Hematopoietic multipotent progenitor cell treated with erythropoietin and hydrocortisone succinate and interleukin-3 and kit ligand, for 15 days (in vitro differentiated cells): ENCODE measurements around the gene FBXL17.
"Not testable (repeated sequence)": the region's sequence is repeated elsewhere in the genome, so short reads cannot be mapped to it uniquely, and the experiment has no call there.

Source experiments
- DNase-seq: peaks from one replicate; pipeline ENCODE4 v3.0.0-alpha.2; 2015; ENCODE audit warnings: low spot score

Gene FBXL17

DNA sequence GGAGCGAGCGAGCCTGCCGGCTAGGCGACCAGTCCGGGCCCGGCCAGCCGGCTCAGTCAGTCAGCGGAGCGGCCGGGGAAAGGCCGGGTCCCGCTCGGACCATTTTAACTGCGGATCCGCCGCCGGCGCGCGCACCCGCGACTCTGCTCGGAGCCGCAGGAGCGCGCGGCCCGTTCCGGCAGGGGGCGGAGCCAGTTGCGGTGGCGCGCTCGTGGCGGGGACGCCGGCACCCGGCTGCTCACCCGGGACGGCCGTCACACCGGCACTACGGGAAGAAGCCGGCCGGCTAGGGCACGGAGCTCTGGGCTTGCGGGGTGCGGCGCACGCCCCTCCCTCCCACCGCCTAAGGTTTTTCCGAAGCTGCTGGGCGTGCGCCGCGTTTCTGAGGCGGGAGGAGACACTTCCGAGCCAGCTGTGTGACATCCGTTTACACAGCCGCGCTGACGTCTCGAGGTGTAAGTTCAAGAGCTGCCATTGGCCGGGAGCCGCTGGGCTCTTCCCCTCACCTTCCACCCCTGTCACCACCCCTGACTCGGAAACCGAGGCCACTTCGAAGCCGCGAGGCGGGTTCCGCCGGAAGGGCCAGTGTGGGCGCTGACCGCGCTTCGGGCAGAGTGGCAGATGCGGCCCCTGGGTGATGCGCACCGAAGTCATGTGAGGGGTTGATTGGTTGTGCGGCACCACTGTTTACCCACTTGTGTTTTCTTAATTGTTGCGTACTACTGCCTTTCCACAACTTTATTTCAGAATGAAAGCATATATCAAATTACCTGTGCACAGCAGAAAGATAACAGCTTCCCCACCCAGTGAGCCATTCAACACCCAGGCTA lies at the start of gene FBXL17:
Gene FBXL17, minus strand, starts transcription at position 145 of the 830 bp plus-strand sequence.
- DNase-seq, result peak; percentile 83

- DNase-seq, result no peak
These were observed 49.2 kb upstream of the FBXL17 start for GRCh38 chr5:108430931-108431608.

- no peak for DNase-seq
These were observed 39.8 kb upstream of the FBXL17 start for GRCh38 chr5:108421713-108422112.

DNA sequence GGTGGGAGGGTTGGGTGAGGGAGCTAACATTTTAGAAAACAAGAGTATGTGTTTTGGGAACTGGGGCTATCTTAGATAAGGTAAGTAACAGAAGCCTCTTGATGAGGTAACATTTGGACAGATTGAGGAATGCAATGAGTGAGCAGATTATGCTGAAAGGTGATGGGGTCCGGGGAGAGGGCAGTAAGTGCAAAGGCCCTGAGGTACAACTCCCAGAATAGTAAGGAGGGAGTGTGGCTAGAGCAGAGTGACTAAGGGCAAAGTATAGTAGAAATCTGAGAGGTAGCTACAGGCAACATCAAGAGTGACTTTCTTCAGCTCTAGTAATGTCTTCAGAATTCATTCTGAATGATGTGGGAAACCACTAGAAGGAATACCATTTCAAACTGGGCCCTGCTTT lies 38.9 kb upstream of the FBXL17 start:
- no peak for DNase-seq

DNA sequence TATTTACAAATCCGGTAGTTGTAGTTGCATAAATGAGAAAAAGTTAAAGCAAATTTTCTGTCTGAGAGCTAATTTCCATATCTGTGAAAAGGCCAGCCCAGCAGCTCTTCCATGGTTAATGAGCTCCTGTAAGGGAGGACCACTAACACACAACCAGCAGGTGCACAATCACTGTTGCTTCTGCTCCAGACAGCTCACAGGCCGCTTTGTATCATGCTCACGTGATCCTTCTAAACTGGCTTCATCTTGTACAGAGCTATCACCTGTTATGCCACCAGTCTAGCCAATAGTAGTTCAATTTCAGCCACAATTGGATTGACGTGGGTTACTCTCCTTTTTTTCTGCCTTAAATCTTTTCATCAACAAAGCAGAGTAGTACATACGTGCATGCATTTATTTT lies 38.3 kb upstream of the FBXL17 start:
- DNase-seq, result no peak

DNA sequence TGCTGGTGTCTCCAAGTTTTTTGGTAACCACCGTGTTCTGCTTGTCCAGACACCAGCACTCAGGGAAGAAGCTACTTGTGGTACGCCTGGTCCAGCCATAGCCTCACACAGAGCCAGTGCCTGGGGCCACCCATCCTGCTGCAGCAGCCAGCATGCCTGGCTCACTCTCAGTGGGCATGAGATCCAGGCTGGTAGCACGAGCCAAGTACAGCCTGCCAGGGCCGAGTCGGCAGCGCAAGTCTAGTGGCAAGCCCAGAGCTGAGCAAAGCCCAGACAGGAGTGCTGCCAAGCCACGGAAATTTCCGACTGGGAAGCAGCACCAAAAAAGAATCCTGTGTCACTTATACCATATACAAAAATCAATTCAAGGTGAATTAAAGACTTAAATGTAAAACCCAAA lies 36.3 kb upstream of the FBXL17 start:
- no peak for DNase-seq

DNA sequence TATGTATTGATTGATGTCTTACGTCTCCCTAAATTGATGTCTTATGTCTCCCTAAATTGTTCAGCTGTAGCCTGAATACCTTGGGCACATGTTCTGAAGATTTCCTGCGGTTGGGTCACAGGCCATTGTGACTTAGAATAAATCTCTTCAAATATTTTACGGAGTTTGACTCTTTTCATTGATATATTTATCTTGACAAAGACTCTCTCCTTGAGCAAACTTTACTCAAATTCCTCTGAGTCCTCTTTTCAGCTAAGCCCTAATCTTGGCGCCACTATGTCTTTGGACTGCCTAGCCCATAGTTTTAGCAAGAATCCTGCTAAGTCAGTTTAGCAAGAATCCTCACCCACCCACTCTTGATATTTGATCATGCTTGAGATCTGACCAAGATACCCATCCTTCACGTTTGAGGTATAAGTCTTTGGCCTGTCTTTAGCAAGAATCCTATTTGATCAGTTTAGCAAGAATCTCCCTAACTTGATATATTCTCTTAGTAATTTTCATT lies 35.3 kb upstream of the FBXL17 start:
- DNase-seq, result no peak

DNA sequence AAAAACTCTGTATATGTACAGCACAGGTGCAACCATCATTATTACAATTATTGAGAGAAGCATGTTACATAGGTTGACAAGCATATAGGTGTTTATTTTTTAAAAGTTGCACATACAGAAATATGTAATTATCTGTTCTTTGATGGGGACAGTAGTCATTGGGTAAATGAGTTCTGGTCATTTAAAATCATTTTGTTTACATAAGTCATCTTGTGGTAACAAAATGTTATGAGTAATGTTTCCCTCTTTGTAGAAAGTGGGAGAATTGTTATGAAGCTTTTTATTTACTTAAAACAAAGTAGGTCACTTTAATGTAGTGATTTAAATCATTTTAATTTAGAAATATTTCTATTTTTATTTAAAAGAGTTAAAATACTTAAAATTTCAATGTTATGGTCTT lies 33.8 kb upstream of the FBXL17 start:
- DNase-seq, result no peak

- DNase-seq, result no peak
These were observed 27.9 kb upstream of the FBXL17 start for GRCh38 chr5:108409786-108410185.

DNA sequence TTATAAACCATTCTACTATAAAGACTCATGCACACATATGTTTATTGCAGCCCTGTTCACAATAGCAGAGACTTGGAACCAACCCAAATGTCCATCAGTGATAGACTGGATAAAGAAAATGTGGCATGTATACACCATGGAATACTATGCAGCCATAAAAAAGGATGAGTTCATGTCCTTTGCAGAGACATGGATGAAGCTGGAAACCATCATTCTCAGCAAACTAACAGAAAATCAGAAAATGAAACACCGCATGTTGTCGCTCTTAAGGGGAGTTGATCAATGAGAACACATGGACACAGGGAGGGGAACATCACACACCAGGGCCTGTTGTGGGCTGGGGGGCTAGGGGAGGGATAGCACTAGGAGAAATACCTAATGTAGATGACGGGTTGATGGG lies 23.3 kb upstream of the FBXL17 start:
- not testable (repeated sequence) for DNase-seq

DNA sequence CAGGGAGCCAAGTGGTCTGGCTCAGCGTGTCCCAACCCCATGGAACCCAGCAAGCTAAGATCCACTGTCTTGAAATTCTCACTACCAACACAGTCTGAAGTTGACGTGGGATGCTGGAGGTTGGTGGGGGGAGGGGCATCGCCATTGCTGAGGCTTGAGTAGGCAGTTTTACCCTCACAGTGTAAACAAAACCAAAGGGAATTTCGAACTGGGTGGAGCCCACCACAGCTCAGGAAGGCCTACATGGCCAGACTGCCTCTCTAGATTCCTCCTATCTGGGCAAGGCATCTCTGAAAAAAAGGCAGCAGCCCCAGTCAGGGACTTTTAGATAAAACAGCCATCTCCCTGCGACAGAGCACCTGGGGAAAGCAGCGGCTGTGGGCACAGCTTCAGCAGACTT lies 17.1 kb upstream of the FBXL17 start:
- DNase-seq, result no peak

GRCh38 chr5:108396837-108397236 lies 14.9 kb upstream of the FBXL17 start:
- not testable (repeated sequence) for DNase-seq

DNA sequence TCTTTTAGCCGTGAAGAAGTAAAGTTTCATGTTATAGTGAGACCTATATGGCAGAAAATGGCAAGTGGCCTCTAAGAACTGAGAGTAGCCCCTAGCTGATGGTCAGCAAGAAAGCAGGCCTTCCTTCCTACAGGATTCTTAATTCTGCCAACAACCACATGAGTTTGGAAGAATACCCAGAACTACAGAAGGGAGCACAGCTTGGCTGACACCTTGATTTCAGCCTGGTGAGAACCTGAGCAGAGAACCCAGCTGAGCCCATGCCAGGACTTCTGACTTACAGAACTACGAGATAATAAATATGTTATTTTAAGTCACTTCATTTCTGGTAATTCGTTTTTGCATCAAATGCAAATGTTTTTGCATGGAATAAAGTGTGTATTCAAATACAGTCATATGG lies 5.9 kb upstream of the FBXL17 start:
- no peak for DNase-seq

- no peak for DNase-seq
These were observed 4.6 kb upstream of the FBXL17 start for GRCh38 chr5:108386345-108387061.

- DNase-seq, result no peak
These were observed 2.8 kb upstream of the FBXL17 start for GRCh38 chr5:108384741-108385140.

- peak; percentile 28 for DNase-seq
These were observed 959 bp upstream of the FBXL17 start for GRCh38 chr5:108382784-108383330.

GRCh38 chr5:108381350-108381953 lies 446 bp downstream of the FBXL17 start:
- peak; percentile 71 for DNase-seq

- DNase-seq, result no peak
These were observed 1.2 kb downstream of the FBXL17 start for GRCh38 chr5:108380531-108381349.

- no peak for DNase-seq
These were observed 2.0 kb downstream of the FBXL17 start for GRCh38 chr5:108379722-108380530.

DNA sequence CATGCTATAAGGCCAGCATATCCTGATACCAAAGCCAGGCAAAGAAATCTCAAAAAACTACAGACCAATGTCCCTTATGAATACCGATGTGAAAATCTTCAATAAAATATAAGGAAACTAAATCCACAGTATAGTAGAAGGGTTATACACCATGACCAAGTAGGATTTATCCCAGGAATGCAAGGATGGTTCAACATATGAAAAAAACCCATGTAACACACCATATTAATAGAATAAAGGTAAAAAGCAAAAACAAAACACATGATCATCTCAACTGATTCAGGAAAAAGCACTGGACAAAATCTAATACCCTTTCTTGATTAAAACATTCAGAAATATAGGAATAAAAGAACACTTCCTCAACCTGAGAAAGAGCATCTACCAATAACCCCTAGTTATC lies 6.1 kb downstream of the FBXL17 start:
- no peak for DNase-seq
